HCT116 (cell line): ENCODE results near the gene TBATA.

Source experiments
- CTCF ChIP-seq, 3 experiments: fragments of 200-600 bp in 1 of 3; sonication (generic) in 1 of 3; IDR thresholded peaks in 2 of 3; conservative IDR thresholded peaks in 1 of 3; 2 replicates each; pipeline ENCODE4 v1.5.1; 2012 to 2017; ENCODE audit warnings: low read depth in 2 of 3, low read length in 2 of 3, antibody characterized with exemption in 1 of 3, borderline replicate concordance in 1 of 3, control low read depth in 1 of 3, mild to moderate bottlenecking in 1 of 3, mixed read lengths in 1 of 3, mixed run types in 1 of 3, moderate library complexity in 1 of 3; ENCODE audit not compliant: insufficient read depth in 1 of 3
- EZH2 ChIP-seq: fragments of 200-600 bp; sonication (generic); IDR thresholded peaks from 2 replicates; pipeline ENCODE4 v1.6.1; 2017; ENCODE audit warnings: antibody characterized with exemption, mixed run types
- MAX ChIP-seq: IDR thresholded peaks from 2 replicates; pipeline ENCODE4 v1.6.1; 2012
- POLR2A ChIP-seq: IDR thresholded peaks from 2 replicates; pipeline ENCODE4 v1.7.0; 2011; ENCODE audit warnings: borderline replicate concordance; ENCODE audit not compliant: insufficient read depth, insufficient read length; ENCODE audit errors: extremely low read depth
- POLR2AphosphoS5 ChIP-seq: IDR thresholded peaks from 2 replicates; pipeline ENCODE4 v1.6.1; 2011; ENCODE audit warnings: mild to moderate bottlenecking, low read depth, low read length, moderate library complexity
- SIN3A ChIP-seq: IDR thresholded peaks from 2 replicates; pipeline ENCODE4 v1.6.1; 2012; ENCODE audit warnings: low read depth
- ZNF274 ChIP-seq: fragments of 200-500 bp; sonication (Bioruptor generic); IDR thresholded peaks from 2 replicates; pipeline ENCODE4 v1.6.1; 2014; ENCODE audit warnings: mild to moderate bottlenecking, low read depth, low read length, inconsistent platforms

GRCh38 chr10:70757856-70758255 lies 27.3 kb downstream of the TBATA start:
- TF ChIP-seq CTCF (IDR thresholded peaks at IDR 0.05 in 2 of 3, conservative IDR thresholded peaks at IDR 0.05 in 1 of 3; ENCODE audit: borderline replicate concordance in 1 of 3, insufficient read depth in 1 of 3, low read depth in 2 of 3, low read length in 2 of 3) (no peak), POLR2AphosphoS5 (no peak), MAX (no peak), EZH2 (no peak), ZNF274 (no peak), SIN3A (no peak), POLR2A (no peak)
